ENCODE measurements around the gene AMPH.

- TF ChIP-seq CTCF (IDR thresholded peaks at IDR 0.05) (no peak), POLR2A (IDR thresholded peaks at IDR 0.05) (no peak)
These were observed 247.9 kb downstream of the AMPH start for GRCh38 chr7:38383281-38383680.

All from testis (tissue), 2 donors.